HG02973 (cell line): ENCODE measurements around the gene ANKRD40.
"Not testable (repeated sequence)": the region's sequence is repeated elsewhere in the genome, so short reads cannot be mapped to it uniquely, and the experiment has no call there.

Source experiments
- ATAC-seq: cut with Tn5 transposase; IDR thresholded peaks from one replicate; pipeline ENCODE4 v1.9.1; 2021; ENCODE audit warnings: moderate library complexity; ENCODE audit not compliant: unreplicated experiment

ANKRD40 gene

GRCh38 chr17:50715471-50715870, 7.8 kb upstream of the ANKRD40 start:
- no peak for ATAC-seq

GRCh38 chr17:50712641-50713040, 4.9 kb upstream of the ANKRD40 start:
- no peak for ATAC-seq

GRCh38 chr17:50710650-50711049, 2.9 kb upstream of the ANKRD40 start:
- no peak for ATAC-seq

- ATAC-seq: no peak
Observed at GRCh38 chr17:50710025-50710424, 2.3 kb upstream of the ANKRD40 start.

- not testable (repeated sequence) for ATAC-seq
Observed at GRCh38 chr17:50709053-50709452, 1.3 kb upstream of the ANKRD40 start.

GRCh38 chr17:50708050-50709000, 611 bp upstream of the ANKRD40 start:
- no peak for ATAC-seq

GRCh38 chr17:50703162-50703561, 4.6 kb downstream of the ANKRD40 start:
- no peak for ATAC-seq

- no peak for ATAC-seq
Observed at GRCh38 chr17:50699410-50699809, 8.3 kb downstream of the ANKRD40 start.

GRCh38 chr17:50697663-50698272, 9.9 kb downstream of the ANKRD40 start:
- ATAC-seq: no peak

GRCh38 chr17:50697062-50697461, 10.7 kb downstream of the ANKRD40 start:
- ATAC-seq: no peak

- ATAC-seq: no peak
Observed at GRCh38 chr17:50696365-50696879, 11.3 kb downstream of the ANKRD40 start.

GRCh38 chr17:50693036-50693682, 14.6 kb downstream of the ANKRD40 start:
- no peak for ATAC-seq

GRCh38 chr17:50692448-50693035, 15.2 kb downstream of the ANKRD40 start:
- no peak for ATAC-seq

- ATAC-seq: no peak
Observed at GRCh38 chr17:50691550-50692447, 15.9 kb downstream of the ANKRD40 start.

GRCh38 chr17:50690887-50691549, 16.7 kb downstream of the ANKRD40 start:
- ATAC-seq: no peak

GRCh38 chr17:50689956-50690886, 17.5 kb downstream of the ANKRD40 start:
- ATAC-seq: no peak

GRCh38 chr17:50689251-50689650, 18.5 kb downstream of the ANKRD40 start:
- ATAC-seq: no peak

- ATAC-seq: no peak
Observed at GRCh38 chr17:50688245-50688644, 19.5 kb downstream of the ANKRD40 start.
